Immature natural killer cell (primary cell): ENCODE data around the gene PLSCR3. TPM values are rescaled to one million over a fixed set of nuclear protein-coding genes. Genes with fewer than 3 reads are reported as not detected.

Experiments
- polyA plus RNA-seq, 3 donors: library from polyadenylated mRNA; unstranded; fragments of 300-500 nt; fragmentation: Illumina TruSeq; gene quantifications; one replicate each; pipeline ENCODE4 v1.2.3, GENCODE V29; 2021

The PLSCR3 gene
- polyA plus RNA-seq, 3 donors from 2014 or later: 38.1 to 82.5 (median 54.2) TPM

Other genes starting within 250 kb of the PLSCR3 start
- gene ASGR1, start 215.2 kb downstream of the PLSCR3 start, polyA plus RNA-seq: under 1 TPM; 0.55 to 0.84 (median 0.81) TPM
- under 1 TPM in 1 of 3 donors, not detected in 2; 0.36 TPM for gene DLG4, start 174.7 kb downstream of the PLSCR3 start, polyA plus RNA-seq
- gene ACADVL, start 174.6 kb downstream of the PLSCR3 start, polyA plus RNA-seq: 100 to 1,000 TPM; 138 to 180 (median 141) TPM
- 10 to 100 TPM; 19.4 to 28.5 (median 25.2) TPM for gene DVL2, start 160.0 kb downstream of the PLSCR3 start, polyA plus RNA-seq
- 10 to 100 TPM; 11.9 to 41.4 (median 17.7) TPM for gene PHF23, start 155.1 kb downstream of the PLSCR3 start, polyA plus RNA-seq
- gene GABARAP, start 152.1 kb downstream of the PLSCR3 start, polyA plus RNA-seq: 100 to 1,000 TPM; 764 to 982 (median 905) TPM
- gene CTDNEP1, start 142.8 kb downstream of the PLSCR3 start, polyA plus RNA-seq: 10 to 100 TPM; 33.2 to 61.1 (median 57.8) TPM
- 100 to 1,000 TPM in 1 of 3 donors, 10 to 100 TPM in 2; 65.0 to 108 (median 89.0) TPM for gene ELP5, start 142.3 kb downstream of the PLSCR3 start, polyA plus RNA-seq
- gene CLDN7, start 132.0 kb downstream of the PLSCR3 start, polyA plus RNA-seq: 1 to 10 TPM; 2.5 to 8.7 (median 3.7) TPM
- under 1 TPM in 1 of 3 donors, not detected in 2; 0.26 TPM for gene SLC2A4, start 112.8 kb downstream of the PLSCR3 start, polyA plus RNA-seq
- not detected for gene YBX2, start 99.9 kb downstream of the PLSCR3 start, polyA plus RNA-seq
- 100 to 1,000 TPM; 235 to 814 (median 797) TPM for gene EIF5A, start 86.9 kb downstream of the PLSCR3 start, polyA plus RNA-seq
- 100 to 1,000 TPM; 100 to 129 (median 123) TPM for gene GPS2, start 79.2 kb downstream of the PLSCR3 start, polyA plus RNA-seq
- gene NEURL4, start 65.2 kb downstream of the PLSCR3 start, polyA plus RNA-seq: 1 to 10 TPM in 2 of 3 donors, under 1 TPM in 1; 0.58 to 2.8 (median 1.4) TPM
- gene ACAP1, start 58.0 kb downstream of the PLSCR3 start, polyA plus RNA-seq: 100 to 1,000 TPM; 137 to 227 (median 214) TPM
- gene KCTD11, start 42.4 kb downstream of the PLSCR3 start, polyA plus RNA-seq: 10 to 100 TPM in 1 of 3 donors, 1 to 10 TPM in 2; 5.5 to 13.0 (median 9.4) TPM
- gene TMEM95, start 39.4 kb downstream of the PLSCR3 start, polyA plus RNA-seq: not detected
- gene TNK1, start 13.4 kb downstream of the PLSCR3 start, polyA plus RNA-seq: under 1 TPM in 2 of 3 donors, not detected in 1; 0.21 to 0.29 TPM
- 100 to 1,000 TPM in 1 of 3 donors, 10 to 100 TPM in 2; 30.7 to 116 (median 60.7) TPM for gene TMEM256, start 9.6 kb upstream of the PLSCR3 start, polyA plus RNA-seq
- gene NLGN2, start 13.3 kb upstream of the PLSCR3 start, polyA plus RNA-seq: not detected
- not detected for gene SPEM1, start 25.8 kb upstream of the PLSCR3 start, polyA plus RNA-seq
- not detected for gene SPEM2, start 31.1 kb upstream of the PLSCR3 start, polyA plus RNA-seq
- gene SPEM3, start 34.3 kb upstream of the PLSCR3 start, polyA plus RNA-seq: not detected
- 10 to 100 TPM; 15.9 to 27.9 (median 16.4) TPM for gene TMEM102, start 40.9 kb upstream of the PLSCR3 start, polyA plus RNA-seq
- not detected for gene FGF11, start 45.0 kb upstream of the PLSCR3 start, polyA plus RNA-seq
- gene CHRNB1, start 50.5 kb upstream of the PLSCR3 start, polyA plus RNA-seq: 10 to 100 TPM; 32.4 to 41.3 (median 38.5) TPM
- 10 to 100 TPM in 1 of 3 donors, 1 to 10 TPM in 2; 4.4 to 25.8 (median 8.3) TPM for gene ZBTB4, start 85.1 kb upstream of the PLSCR3 start, polyA plus RNA-seq
- gene SLC35G6, start 86.9 kb upstream of the PLSCR3 start, polyA plus RNA-seq: not detected
- 10 to 100 TPM; 16.0 to 67.8 (median 25.7) TPM for gene POLR2A, start 89.8 kb upstream of the PLSCR3 start, polyA plus RNA-seq
- gene TNFSF12, start 154.5 kb upstream of the PLSCR3 start, polyA plus RNA-seq: 10 to 100 TPM; 32.1 to 69.9 (median 32.7) TPM
- gene TNFSF13, start 164.2 kb upstream of the PLSCR3 start, polyA plus RNA-seq: 1 to 10 TPM; 1.4 to 6.1 (median 5.3) TPM
- 10 to 100 TPM; 17.5 to 19.4 (median 19.0) TPM for gene SENP3, start 167.4 kb upstream of the PLSCR3 start, polyA plus RNA-seq
- 1 to 10 TPM; 1.9 to 6.5 (median 6.1) TPM for gene CD68, start 185.1 kb upstream of the PLSCR3 start, polyA plus RNA-seq
- 10 to 100 TPM; 31.6 to 44.0 (median 41.6) TPM for gene MPDU1, start 189.3 kb upstream of the PLSCR3 start, polyA plus RNA-seq
- gene SOX15, start 195.6 kb upstream of the PLSCR3 start, polyA plus RNA-seq: not detected
- gene FXR2, start 220.4 kb upstream of the PLSCR3 start, polyA plus RNA-seq: 10 to 100 TPM in 2 of 3 donors, 1 to 10 TPM in 1; 8.3 to 25.1 (median 10.4) TPM
- gene SAT2, start 233.3 kb upstream of the PLSCR3 start, polyA plus RNA-seq: 10 to 100 TPM; 33.9 to 39.1 (median 35.4) TPM
- not detected for gene SHBG, start 235.6 kb upstream of the PLSCR3 start, polyA plus RNA-seq